DND-41 (cell line): ENCODE data around the gene C12orf75.

Experiments
- ATAC-seq: fragments of 200-7000 bp; cut with Tn5 transposase; 3 replicates; pipeline ENCODE4 v1.9.1; 2021; ENCODE audit warnings: low read depth; ENCODE audit not compliant: insufficient read depth
- DNase-seq: peaks from one replicate; pipeline ENCODE4 v3.0.0-alpha.2; 2020
- H2AFZ ChIP-seq: 2 replicates; pipeline ENCODE4 v1.6.0; 2012; ENCODE audit warnings: low read depth, low read length
- H3K27ac ChIP-seq: 2 replicates; pipeline ENCODE4 v1.5.1; 2012; ENCODE audit warnings: low read length, inconsistent platforms
- H3K27me3 ChIP-seq: fragments of 200-600 bp; sonication (generic); 2 replicates; pipeline ENCODE4 v1.6.0; 2012; ENCODE audit warnings: low read length, mild to moderate bottlenecking, inconsistent platforms; ENCODE audit not compliant: insufficient read depth, poor library complexity
- H3K36me3 ChIP-seq: 2 replicates; pipeline ENCODE4 v1.5.1; 2012; ENCODE audit warnings: low read length, inconsistent platforms; ENCODE audit not compliant: insufficient read depth
- H3K4me1 ChIP-seq: 2 replicates; pipeline ENCODE4 v1.5.1; 2012; ENCODE audit warnings: mild to moderate bottlenecking, low read length; ENCODE audit not compliant: insufficient read depth
- H3K4me2 ChIP-seq: 2 replicates; pipeline ENCODE4 v1.6.0; 2012; ENCODE audit warnings: mild to moderate bottlenecking, moderate library complexity, low read length, inconsistent platforms; ENCODE audit not compliant: insufficient read depth
- H3K4me3 ChIP-seq, 2 experiments: fragments of 200-600 bp in 1 of 2; shearing (Covaris generic) in 1 of 2; 2 replicates each; pipeline ENCODE4 v1.5.1; 2012 to 2016; ENCODE audit warnings: inconsistent platforms in 2 of 2, low read length in 2 of 2, mild to moderate bottlenecking in 2 of 2, low read depth in 1 of 2, moderate library complexity in 1 of 2
- H3K79me2 ChIP-seq: 2 replicates; pipeline ENCODE4 v1.6.0; 2012; ENCODE audit warnings: low read length, inconsistent platforms; ENCODE audit not compliant: insufficient read depth
- H3K9ac ChIP-seq: 2 replicates; pipeline ENCODE4 v1.6.0; 2012; ENCODE audit warnings: low read depth, mild to moderate bottlenecking, inconsistent platforms, low read length, moderate library complexity
- H3K9me3 ChIP-seq: 2 replicates; pipeline ENCODE4 v1.5.1; 2012; ENCODE audit warnings: low read length, moderate library complexity, mild to moderate bottlenecking, inconsistent platforms; ENCODE audit not compliant: insufficient read depth, severe bottlenecking
- H4K20me1 ChIP-seq: 2 replicates; pipeline ENCODE4 v1.6.0; 2012; ENCODE audit warnings: low read length; ENCODE audit not compliant: insufficient read depth
- EZH2 ChIP-seq: IDR thresholded peaks from 3 replicates; pipeline ENCODE4 v1.6.1; 2012; ENCODE audit warnings: borderline replicate concordance, low read depth, mild to moderate bottlenecking, moderate library complexity, low read length, inconsistent platforms; ENCODE audit not compliant: severe bottlenecking
- TF ChIP-seq, protein P1 (sequence below): IDR thresholded peaks from 2 replicates; pipeline ENCODE4 v1.5.1; 2012; ENCODE audit warnings: borderline replicate concordance, low read length, moderate library complexity, mild to moderate bottlenecking; ENCODE audit not compliant: poor library complexity, severe bottlenecking; ENCODE audit errors: extremely low read depth

C12orf75 gene

DNA sequence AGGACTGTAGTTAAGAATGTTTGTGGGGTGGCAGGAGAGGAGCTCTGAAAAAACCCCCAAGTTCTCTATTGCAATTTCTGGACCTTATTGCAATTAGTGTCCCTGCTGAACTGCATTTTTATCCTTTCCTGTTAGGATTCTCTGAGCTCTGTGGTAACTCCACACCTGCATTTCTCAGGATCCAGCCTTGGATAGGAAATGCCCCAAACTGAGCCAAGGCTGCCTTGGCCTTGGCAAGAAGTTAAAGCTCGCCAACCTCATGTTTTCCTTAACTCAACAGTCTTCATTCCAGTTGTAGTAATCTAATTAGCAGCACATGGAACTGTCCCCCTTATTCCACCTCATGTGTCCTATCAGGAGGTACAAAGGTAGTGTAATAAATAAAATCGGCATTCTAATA, 66.5 kb downstream of the C12orf75 start:
- Histone ChIP-seq H3K4me3 (no peak overlapping the region), H3K79me2 (no peaks in the 10 kb centered on the region), H3K9me3 (no peaks in the 10 kb centered on the region), H4K20me1 (no peaks in the 10 kb centered on the region), H3K4me2 (no peak overlapping the region), H3K4me1 (no peaks in the 10 kb centered on the region), H3K27me3 (no peaks in the 10 kb centered on the region), H2AFZ (no peak overlapping the region), H3K36me3 (no peaks in the 10 kb centered on the region), H3K27ac (no peak overlapping the region), H3K9ac (no peak overlapping the region)
- TF ChIP-seq, protein P1, sequence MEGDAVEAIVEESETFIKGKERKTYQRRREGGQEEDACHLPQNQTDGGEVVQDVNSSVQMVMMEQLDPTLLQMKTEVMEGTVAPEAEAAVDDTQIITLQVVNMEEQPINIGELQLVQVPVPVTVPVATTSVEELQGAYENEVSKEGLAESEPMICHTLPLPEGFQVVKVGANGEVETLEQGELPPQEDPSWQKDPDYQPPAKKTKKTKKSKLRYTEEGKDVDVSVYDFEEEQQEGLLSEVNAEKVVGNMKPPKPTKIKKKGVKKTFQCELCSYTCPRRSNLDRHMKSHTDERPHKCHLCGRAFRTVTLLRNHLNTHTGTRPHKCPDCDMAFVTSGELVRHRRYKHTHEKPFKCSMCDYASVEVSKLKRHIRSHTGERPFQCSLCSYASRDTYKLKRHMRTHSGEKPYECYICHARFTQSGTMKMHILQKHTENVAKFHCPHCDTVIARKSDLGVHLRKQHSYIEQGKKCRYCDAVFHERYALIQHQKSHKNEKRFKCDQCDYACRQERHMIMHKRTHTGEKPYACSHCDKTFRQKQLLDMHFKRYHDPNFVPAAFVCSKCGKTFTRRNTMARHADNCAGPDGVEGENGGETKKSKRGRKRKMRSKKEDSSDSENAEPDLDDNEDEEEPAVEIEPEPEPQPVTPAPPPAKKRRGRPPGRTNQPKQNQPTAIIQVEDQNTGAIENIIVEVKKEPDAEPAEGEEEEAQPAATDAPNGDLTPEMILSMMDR = no peak
- TF ChIP-seq EZH2 = no peak
- no peak for ATAC-seq
- DNase-seq = no peak

DNA sequence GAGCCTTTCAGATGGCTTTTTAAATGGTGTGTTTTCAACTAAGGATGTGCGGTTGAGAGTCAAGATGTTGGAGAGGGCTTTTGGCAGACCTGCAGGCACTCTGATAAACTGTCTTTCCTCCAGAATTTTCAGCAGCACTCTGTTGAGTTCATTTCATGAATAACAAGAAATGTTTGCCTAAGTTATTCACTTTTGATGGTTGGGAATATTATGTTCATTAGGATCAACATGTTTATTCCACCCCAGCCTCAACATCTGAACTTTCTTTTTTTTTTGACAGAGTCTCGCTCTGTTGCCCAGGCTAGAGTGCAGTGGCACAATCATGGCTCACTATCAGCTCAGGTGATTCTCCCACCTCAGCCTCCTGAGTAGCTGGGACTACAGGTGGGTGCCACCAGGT, 68.4 kb downstream of the C12orf75 start:
- Histone ChIP-seq H3K9ac (no peak overlapping the region), H3K27ac (no peak overlapping the region), H3K4me3 (no peak overlapping the region), H3K36me3 (no peaks in the 10 kb centered on the region), H3K27me3 (no peaks in the 10 kb centered on the region), H3K4me1 (no peaks in the 10 kb centered on the region), H2AFZ (no peak overlapping the region), H3K79me2 (no peaks in the 10 kb centered on the region), H3K9me3 (no peaks in the 10 kb centered on the region), H4K20me1 (no peaks in the 10 kb centered on the region), H3K4me2 (no peak overlapping the region)
- TF ChIP-seq, protein P1 = no peak
- no peak for TF ChIP-seq EZH2
- DNase-seq (no peak), ATAC-seq (no peak)

DNA sequence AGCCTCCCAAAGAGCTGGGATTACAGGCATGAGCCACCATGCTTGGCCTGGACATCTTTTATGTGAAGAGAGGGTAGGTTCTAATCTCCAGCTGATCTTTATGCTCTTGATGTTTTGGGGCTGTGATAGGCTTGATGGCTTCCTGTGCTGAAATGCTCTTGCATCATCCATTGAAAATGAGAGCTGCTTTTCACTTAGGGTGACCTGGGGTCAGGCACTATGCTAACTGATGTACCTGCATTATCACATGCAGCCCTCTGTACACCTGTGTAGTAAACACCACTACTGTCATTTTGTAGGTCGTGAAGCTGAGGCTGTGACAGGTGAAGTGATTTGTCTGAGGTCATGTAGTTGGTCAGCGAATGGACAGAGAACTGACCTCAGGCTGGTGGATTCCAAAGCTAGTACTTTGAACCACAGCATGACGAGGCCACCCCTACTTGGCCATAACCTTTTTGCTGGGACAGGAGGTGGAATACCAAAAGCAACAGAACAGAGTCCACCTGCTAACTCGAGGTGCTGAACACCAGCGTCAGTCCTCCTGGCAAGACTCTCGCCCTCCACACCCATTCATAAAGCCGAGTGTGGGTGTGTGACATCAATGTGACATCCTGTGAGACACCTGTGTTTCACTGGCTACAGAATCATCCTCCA, 69.1 kb downstream of the C12orf75 start:
- no peak for ATAC-seq

More for the DNA sequence above, 69.1 kb downstream of the C12orf75 start:
- H3K79me2 ChIP-seq = no peaks in the 10 kb centered on the region
- H3K27me3 ChIP-seq = no peaks in the 10 kb centered on the region
- no peaks in the 10 kb centered on the region for H3K36me3 ChIP-seq
- H3K4me2 ChIP-seq = no peak overlapping the region
- TF ChIP-seq, protein P1 = no peak
- no peak for TF ChIP-seq EZH2
- H3K4me1 ChIP-seq = no peaks in the 10 kb centered on the region
- no peak overlapping the region for H3K4me3 ChIP-seq
- H3K27ac ChIP-seq = no peak overlapping the region
- peaks cover 3% of the 10 kb centered on the region for H3K9me3 ChIP-seq
- H4K20me1 ChIP-seq = no peaks in the 10 kb centered on the region
- H3K9ac ChIP-seq = no peak overlapping the region
- no peak overlapping the region for H2AFZ ChIP-seq
- DNase-seq = no peak
